ENCODE data around the gene SGO2.
"Not testable (repeated sequence)": the region's sequence is repeated elsewhere in the genome, so short reads cannot be mapped to it uniquely, and the experiment has no call there.

Gene SGO2

DNA sequence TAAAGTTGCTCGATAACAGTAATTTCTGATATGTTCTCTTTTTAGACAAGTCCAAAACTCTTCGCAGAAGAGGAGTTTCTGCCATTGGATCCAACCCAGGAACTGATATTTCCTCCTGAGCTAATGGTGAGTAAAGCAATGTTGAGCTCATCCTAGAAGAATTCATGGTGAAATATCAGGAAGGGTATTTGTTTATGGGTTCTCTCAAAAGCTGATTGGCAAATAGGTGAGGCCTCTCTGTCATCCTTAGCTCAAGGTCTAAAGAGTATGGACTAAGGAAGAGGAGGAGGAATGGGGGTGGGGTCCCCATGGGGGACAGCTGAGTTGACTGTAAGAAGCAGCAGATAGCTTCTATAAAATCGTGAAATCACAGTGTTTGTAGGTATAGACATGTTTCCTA, 78.0 kb downstream of the SGO2 start:
- H3K27ac ChIP-seq, result no peak overlapping the region
- TF ChIP-seq CTCF (conservative IDR thresholded peaks at IDR 0.05), result no peak
- no peak for TF ChIP-seq ZFX (IDR thresholded peaks at IDR 0.05)

- TF ChIP-seq CTCF (conservative IDR thresholded peaks at IDR 0.05) (no peak), ZFX (IDR thresholded peaks at IDR 0.05) (no peak)
- no peak overlapping the region for H3K27ac ChIP-seq
These were observed 78.7 kb downstream of the SGO2 start for GRCh38 chr2:200604571-200605255.

DNA sequence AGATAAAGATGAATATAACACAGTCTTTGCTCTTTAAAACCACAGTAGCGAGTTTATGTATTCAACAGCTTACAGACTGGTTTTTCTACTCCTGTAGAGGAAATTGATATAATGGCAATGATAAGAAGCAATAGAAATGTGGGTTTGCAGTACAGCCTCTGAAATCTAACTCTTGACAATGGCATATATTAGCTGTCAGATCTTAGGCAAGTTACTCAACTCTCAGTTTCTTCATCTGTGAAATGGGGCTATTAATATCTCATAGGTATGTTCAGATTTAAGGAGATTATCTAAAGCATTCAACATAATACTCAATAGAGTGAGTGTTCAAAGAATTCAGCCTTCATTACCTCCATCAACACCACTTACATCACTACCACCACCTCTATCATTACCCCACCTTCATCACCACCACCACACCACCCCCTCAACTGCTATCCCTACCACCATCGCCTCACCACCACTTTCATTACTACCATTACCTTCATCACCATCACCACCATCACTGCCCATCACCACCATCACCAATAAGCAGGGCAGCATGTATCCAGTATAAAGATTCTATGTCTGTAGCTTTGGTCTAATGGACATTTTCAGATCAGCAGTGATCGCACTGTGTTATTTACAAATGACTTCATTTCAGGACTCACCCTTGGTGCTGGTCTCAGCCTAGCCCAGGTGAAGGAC, 82.5 kb downstream of the SGO2 start:
- TF ChIP-seq CTCF (conservative IDR thresholded peaks at IDR 0.05) (no peak), ZFX (IDR thresholded peaks at IDR 0.05) (no peak)
- H3K27ac ChIP-seq, result no peak overlapping the region

- no peak overlapping the region for H3K27ac ChIP-seq
- TF ChIP-seq CTCF (conservative IDR thresholded peaks at IDR 0.05) (no peak), ZFX (IDR thresholded peaks at IDR 0.05) (no peak)
These were observed 83.1 kb downstream of the SGO2 start for GRCh38 chr2:200609028-200609614.

DNA sequence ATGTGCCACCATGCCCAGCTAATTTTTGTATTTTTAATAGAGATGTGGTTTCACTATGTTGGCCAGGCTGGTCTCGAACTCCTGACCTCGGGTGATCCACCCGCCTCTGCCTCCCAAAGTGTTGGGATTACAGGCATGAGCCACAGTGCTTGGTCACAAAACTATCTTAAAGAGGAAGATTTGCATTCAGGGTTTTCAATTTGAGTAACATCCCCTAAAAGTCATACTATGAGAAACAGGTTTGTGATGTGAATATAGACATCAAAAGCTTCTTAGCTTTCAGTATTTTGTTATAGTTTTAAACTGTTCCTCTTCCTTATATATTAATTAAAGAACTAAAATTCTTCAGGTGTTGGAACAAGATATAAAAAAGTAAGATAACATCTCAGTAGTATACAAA, 84.2 kb downstream of the SGO2 start:
- H3K27ac ChIP-seq, result not testable (repeated sequence)

GRCh38 chr2:200613692-200614091, 87.7 kb downstream of the SGO2 start:
- TF ChIP-seq CTCF (conservative IDR thresholded peaks at IDR 0.05), result no peak
- TF ChIP-seq ZFX (IDR thresholded peaks at IDR 0.05), result no peak
- H3K27ac ChIP-seq, result no peak overlapping the region

GRCh38 chr2:200614249-200614648, 88.2 kb downstream of the SGO2 start:
- TF ChIP-seq ZFX (IDR thresholded peaks at IDR 0.05) (no peak), CTCF (conservative IDR thresholded peaks at IDR 0.05) (no peak)
- no peak overlapping the region for H3K27ac ChIP-seq
